Measurements from ENCODE around the gene PHF21A. TPM values are rescaled to one million over a fixed set of nuclear protein-coding genes. Genes with fewer than 3 reads are reported as not detected.

The PHF21A gene
- total and polyA plus RNA-seq, 2 of the 8 experiments (the other 6 are each of a cell fraction or from before 2014, with no cell fraction given) = 17.6 to 40.3 TPM

GRCh38 chr11:45936511-45937054, 184.7 kb downstream of the PHF21A start:
- DNase-seq (ENCODE audit: low read depth in 1 of 2, low spot score in 2 of 2) (no peak), FAIRE-seq (no peak)
- no peak overlapping the region for H2AK5ac ChIP-seq (ENCODE audit: low read depth, low read length)
- H3K18ac ChIP-seq (ENCODE audit: extremely low read depth, low read length) = no peak overlapping the region
- no peak overlapping the region for H3K14ac ChIP-seq (ENCODE audit: insufficient read length)
- no peak overlapping the region for H3K4me2 ChIP-seq (ENCODE audit: insufficient read depth in 1 of 2, low read depth in 2 of 2, low read length in 2 of 2)
- H3K9ac ChIP-seq (replicated peaks in 1 of 4; ENCODE audit: extremely low read depth in 1 of 4, low read depth in 3 of 4, low read length in 3 of 4) = no peak overlapping the region
- no peak overlapping the region for H3K4me3 ChIP-seq (ENCODE audit: extremely low read depth in 1 of 4, insufficient read depth in 2 of 4, low read depth in 3 of 4, low read length in 4 of 4)
- H3K56ac ChIP-seq (replicated peaks; ENCODE audit: insufficient read length, low read depth, low read length) = no peak overlapping the region
- no peak overlapping the region for H3K23ac ChIP-seq (ENCODE audit: insufficient read length)
- no peak overlapping the region for H3K27ac ChIP-seq (ENCODE audit: low read depth, low read length)
- no peak overlapping the region for H4K5ac ChIP-seq (ENCODE audit: insufficient read length, low read depth, low read length)
- no peaks in the 10 kb centered on the region for H3K27me3 ChIP-seq (replicated peaks in 1 of 4; ENCODE audit: control insufficient read depth in 3 of 4, extremely low read depth in 1 of 4, insufficient read depth in 3 of 4, low read length in 3 of 4)
- H2BK120ac ChIP-seq (replicated peaks; ENCODE audit: low read depth, low read length) = no peak overlapping the region
- no peak overlapping the region for H2BK12ac ChIP-seq (ENCODE audit: low read depth, low read length)
- no peak overlapping the region for H2BK15ac ChIP-seq (ENCODE audit: low read length)
- POLR2A ChIA-PET (ENCODE audit: partially characterized antibody) = interaction anchor here (0.8 to 13.6 kb wide), 9 partner anchors 13 to 392 kb away, joined by 3 to 115 read pairs (median 3); partner anchors contain the start of gene LARGE2
- H3K4me1 ChIP-seq (replicated peaks in 1 of 4; ENCODE audit: control insufficient read depth in 3 of 4, insufficient read depth in 4 of 4, low read length in 3 of 4) = peaks cover 0 to 5% (median 0%) of the 10 kb centered on the region in 4 experiments; a peak in 1 of 7 replicates
- peaks cover 6 to 26% (median 12%) of the 10 kb centered on the region in 4 experiments; a peak in 7 of 8 replicates for H3K36me3 ChIP-seq (ENCODE audit: control insufficient read depth in 2 of 4, insufficient read depth in 4 of 4, low read length in 3 of 4)
- 91% methylated on average over 4 of the region's 4 CpGs; no CpG with 5 or more reads in 1 of the 2 experiments for WGBS, 2 experiments (ENCODE audit: extremely low coverage in 1 of 2, insufficient coverage in 1 of 2, insufficient read length in 1 of 2, insufficient replicate concordance in 2 of 2, low coverage in 1 of 2, low lambda C conversion rate in 2 of 2, missing lambda C conversion rate in 1 of 2)
- no peaks in the 10 kb centered on the region for H3K9me3 ChIP-seq (ENCODE audit: insufficient read depth in 2 of 2, low read depth in 1 of 2, low read length in 1 of 2)
- H3K79me2 ChIP-seq (ENCODE audit: control insufficient read depth in 1 of 2, insufficient read depth in 2 of 2, low read length in 2 of 2) = no peaks in the 10 kb centered on the region
- no peak overlapping the region for H3K4ac ChIP-seq (replicated peaks; ENCODE audit: insufficient read length, low read depth, low read length)
- no peaks in the 10 kb centered on the region for H4K20me1 ChIP-seq (replicated peaks in 1 of 2; ENCODE audit: control insufficient read depth in 1 of 2, insufficient read depth in 2 of 2, low read length in 2 of 2)
- no peaks in the 10 kb centered on the region for H3K23me2 ChIP-seq (ENCODE audit: low read depth, low read length)
- H2BK5ac ChIP-seq (ENCODE audit: low read depth, low read length) = no peak overlapping the region
- no peak overlapping the region for H2AFZ ChIP-seq (ENCODE audit: low read length)
- TF ChIP-seq FOSL1 (IDR thresholded peaks at IDR 0.05; ENCODE audit: insufficient read depth, low read depth, low read length) (no peak), EP300 (IDR thresholded peaks at IDR 0.05; ENCODE audit: borderline replicate concordance in 1 of 2, low read depth in 2 of 2, low read length in 2 of 2) (no peak), SIX5 (IDR thresholded peaks at IDR 0.05; ENCODE audit: low read depth, low read length) (no peak), SP2 (IDR thresholded peaks at IDR 0.05; ENCODE audit: low read length) (no peak), BCL11A (IDR thresholded peaks at IDR 0.05; ENCODE audit: low read depth in 2 of 2, low read length in 2 of 2) (no peak), TCF12 (IDR thresholded peaks at IDR 0.05; ENCODE audit: low read depth, low read length) (no peak), CHD1 (IDR thresholded peaks at IDR 0.05; ENCODE audit: low read depth, low read length) (no peak), CREB1 (IDR thresholded peaks at IDR 0.05) (no peak), ASH2L (IDR thresholded peaks at IDR 0.05; ENCODE audit: low read length) (no peak), GABPA (IDR thresholded peaks at IDR 0.05; ENCODE audit: borderline replicate concordance, insufficient read depth, low read length) (no peak)
- H4K8ac ChIP-seq (ENCODE audit: extremely low read depth, insufficient read depth, low read length) = no peak overlapping the region
- CTCF ChIA-PET (ENCODE audit: partially characterized antibody) = interaction anchor here (0.6 to 2.1 kb wide), 7 partner anchors 11 to 70 kb away, joined by 4 to 7 read pairs (median 6); no protein-coding TSS in a partner anchor
- no peaks in the 10 kb centered on the region for H3K79me1 ChIP-seq (ENCODE audit: low read depth, low read length)
- H2BK20ac ChIP-seq (ENCODE audit: low read length) = no peak overlapping the region
- no peak overlapping the region for H4K91ac ChIP-seq (replicated peaks; ENCODE audit: insufficient read length, low read length)
